Measurements from ENCODE around the gene KLHDC8A.
A peak's percentile ranks its signal among the peaks of the same experiment; 100 is the strongest.

KLHDC8A gene

DNA sequence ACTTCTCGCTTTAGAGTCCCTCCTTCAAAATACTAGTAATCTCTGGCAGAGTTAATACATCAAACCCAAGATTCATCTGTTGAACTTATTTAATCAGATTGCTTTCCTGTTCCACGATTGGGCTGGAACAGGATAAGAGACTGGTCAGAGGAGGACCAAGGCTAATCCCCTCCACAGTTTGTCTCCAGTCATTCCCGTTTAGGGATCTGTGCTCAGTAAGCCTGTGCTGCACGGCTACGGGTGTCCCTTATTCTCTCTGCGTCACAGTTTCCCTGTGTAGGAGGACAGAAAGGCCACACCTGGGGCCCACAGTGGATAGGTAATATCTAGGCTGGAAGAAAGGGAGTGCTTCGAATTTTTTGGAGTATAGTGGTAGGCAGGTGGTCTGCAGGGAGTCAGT, 18.7 kb downstream of the KLHDC8A start:
- Histone ChIP-seq H3K36me3 (ENCODE audit: control insufficient read depth in 2 of 2, insufficient read depth in 1 of 2, low read length in 2 of 2) (no peaks in the 10 kb centered on the region), H3K4me1 (ENCODE audit: control insufficient read depth, insufficient read depth, low read length) (0 out of 2 replicates have a peak, but pooled peaks cover 2% of the 10 kb centered on the region), H3K4me3 (ENCODE audit: low read depth, low read length) (no peak overlapping the region), H3K27ac (ENCODE audit: extremely low read depth, low read depth, low read length) (no peak overlapping the region), H3K9me3 (ENCODE audit: control insufficient read depth, insufficient read depth, low read depth, low read length) (no peaks in the 10 kb centered on the region)
- ChIA-PET POLR2A (no interaction called here), CTCF (interaction anchor here (1.9 to 6.0 kb wide), 5 partner anchors 11 to 185 kb away, joined by 6 to 80 read pairs (median 59); no protein-coding TSS in a partner anchor)
- no peak for TF ChIP-seq EGR2 (tag by site-specific recombination; IDR thresholded peaks at IDR 0.05; ENCODE audit: low read depth)
- no peak for TF ChIP-seq ZNF626 (tag by site-specific recombination; IDR thresholded peaks at IDR 0.05)
- TF ChIP-seq ZNF211 (tag by site-specific recombination; IDR thresholded peaks at IDR 0.05; ENCODE audit: low read depth) = no peak
- no peak for TF ChIP-seq ZNF664 (tag by site-specific recombination; IDR thresholded peaks at IDR 0.05)
- TF ChIP-seq ZNF544 (tag by site-specific recombination; IDR thresholded peaks at IDR 0.05) = no peak
- TF ChIP-seq GFI1B (tag by site-specific recombination; IDR thresholded peaks at IDR 0.05) = no peak
- TF ChIP-seq ZNF449 (tag by site-specific recombination; IDR thresholded peaks at IDR 0.05) = no peak

GRCh38 chr1:205337481-205337880, 19.2 kb downstream of the KLHDC8A start:
- Histone ChIP-seq H3K9me3 (ENCODE audit: control insufficient read depth, insufficient read depth, low read depth, low read length) (no peaks in the 10 kb centered on the region), H3K27ac (ENCODE audit: extremely low read depth, low read depth, low read length) (no peak overlapping the region), H3K36me3 (ENCODE audit: control insufficient read depth in 2 of 2, insufficient read depth in 1 of 2, low read length in 2 of 2) (no peaks in the 10 kb centered on the region), H3K4me3 (ENCODE audit: low read depth, low read length) (no peak overlapping the region), H3K4me1 (ENCODE audit: control insufficient read depth, insufficient read depth, low read length) (0 out of 2 replicates have a peak, but pooled peaks cover 2% of the 10 kb centered on the region)
- ChIA-PET CTCF (interaction anchor here (0.7 to 17.5 kb wide), 14 partner anchors 8 to 1037 kb away, joined by 3 to 669 read pairs (median 17); no protein-coding TSS in a partner anchor), POLR2A (no interaction called here)
- TF ChIP-seq ZNF140 (tag by site-specific recombination; IDR thresholded peaks at IDR 0.05) (no peak), ZNF768 (tag by site-specific recombination; IDR thresholded peaks at IDR 0.05) (no peak), MYNN (tag by site-specific recombination; IDR thresholded peaks at IDR 0.05; ENCODE audit: borderline replicate concordance) (0 out of 2 replicates have a peak, but pooled peaks have one; percentile 39), ZNF362 (tag by site-specific recombination; IDR thresholded peaks at IDR 0.05) (no peak), EGR2 (tag by site-specific recombination; IDR thresholded peaks at IDR 0.05; ENCODE audit: low read depth) (0 out of 2 replicates have a peak, but pooled peaks have one; percentile 7), ZNF394 (tag by site-specific recombination; IDR thresholded peaks at IDR 0.05; ENCODE audit: borderline replicate concordance) (no peak), ZNF223 (tag by site-specific recombination; IDR thresholded peaks at IDR 0.05) (no peak)
- TF ChIP-seq, protein P1, sequence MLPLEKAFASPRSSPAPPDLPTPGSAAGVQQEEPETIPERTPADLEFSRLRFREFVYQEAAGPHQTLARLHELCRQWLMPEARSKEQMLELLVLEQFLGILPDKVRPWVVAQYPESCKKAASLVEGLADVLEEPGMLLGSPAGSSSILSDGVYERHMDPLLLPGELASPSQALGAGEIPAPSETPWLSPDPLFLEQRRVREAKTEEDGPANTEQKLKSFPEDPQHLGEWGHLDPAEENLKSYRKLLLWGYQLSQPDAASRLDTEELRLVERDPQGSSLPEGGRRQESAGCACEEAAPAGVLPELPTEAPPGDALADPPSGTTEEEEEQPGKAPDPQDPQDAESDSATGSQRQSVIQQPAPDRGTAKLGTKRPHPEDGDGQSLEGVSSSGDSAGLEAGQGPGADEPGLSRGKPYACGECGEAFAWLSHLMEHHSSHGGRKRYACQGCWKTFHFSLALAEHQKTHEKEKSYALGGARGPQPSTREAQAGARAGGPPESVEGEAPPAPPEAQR (tag by site-specific recombination; IDR thresholded peaks at IDR 0.05) = no peak

GRCh38 chr1:205335692-205336091, 21.0 kb downstream of the KLHDC8A start:
- Histone ChIP-seq H3K9me3 (ENCODE audit: control insufficient read depth, insufficient read depth, low read depth, low read length) (no peaks in the 10 kb centered on the region), H3K27ac (ENCODE audit: extremely low read depth, low read depth, low read length) (no peak overlapping the region), H3K36me3 (ENCODE audit: control insufficient read depth in 2 of 2, insufficient read depth in 1 of 2, low read length in 2 of 2) (no peaks in the 10 kb centered on the region), H3K4me1 (ENCODE audit: control insufficient read depth, insufficient read depth, low read length) (0 out of 2 replicates have a peak, but pooled peaks cover 2% of the 10 kb centered on the region), H3K4me3 (ENCODE audit: low read depth, low read length) (no peak overlapping the region)
- CTCF ChIA-PET = interaction anchor here (0.5 to 17.5 kb wide), 56 partner anchors 8 to 1657 kb away, joined by 3 to 669 read pairs (median 5); partner anchors contain the start of genes KLHDC8A, LEMD1 and NUAK2
- POLR2A ChIA-PET = no interaction called here
- TF ChIP-seq ZNF10 (tag by site-specific recombination; IDR thresholded peaks at IDR 0.05) (peak; percentile 95), ZSCAN16 (tag by site-specific recombination; IDR thresholded peaks at IDR 0.05) (no peak), PRDM1 (tag by site-specific recombination; IDR thresholded peaks at IDR 0.05) (peak; percentile 34; the same call in 1 of the 2 replicates), ZNF292 (tag by site-specific recombination; IDR thresholded peaks at IDR 0.05; ENCODE audit: borderline replicate concordance, low read depth) (no peak), SCRT2 (tag by site-specific recombination; IDR thresholded peaks at IDR 0.05) (peak; percentile 22; the same call in 1 of the 2 replicates), WT1 (tag by site-specific recombination; IDR thresholded peaks at IDR 0.05) (peak; percentile 30; the same call in 1 of the 2 replicates), ZIC2 (tag by site-specific recombination; IDR thresholded peaks at IDR 0.05) (peak; percentile 74), ZNF2 (tag by site-specific recombination; IDR thresholded peaks at IDR 0.05) (0 out of 2 replicates have a peak, but pooled peaks have one; percentile 42), ZNF639 (tag by site-specific recombination; IDR thresholded peaks at IDR 0.05) (0 out of 2 replicates have a peak, but pooled peaks have one; percentile 17), IKZF3 (tag by site-specific recombination; IDR thresholded peaks at IDR 0.05) (peak; percentile 89)
- TF ChIP-seq, protein P2, sequence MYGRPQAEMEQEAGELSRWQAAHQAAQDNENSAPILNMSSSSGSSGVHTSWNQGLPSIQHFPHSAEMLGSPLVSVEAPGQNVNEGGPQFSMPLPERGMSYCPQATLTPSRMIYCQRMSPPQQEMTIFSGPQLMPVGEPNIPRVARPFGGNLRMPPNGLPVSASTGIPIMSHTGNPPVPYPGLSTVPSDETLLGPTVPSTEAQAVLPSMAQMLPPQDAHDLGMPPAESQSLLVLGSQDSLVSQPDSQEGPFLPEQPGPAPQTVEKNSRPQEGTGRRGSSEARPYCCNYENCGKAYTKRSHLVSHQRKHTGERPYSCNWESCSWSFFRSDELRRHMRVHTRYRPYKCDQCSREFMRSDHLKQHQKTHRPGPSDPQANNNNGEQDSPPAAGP (tag by site-specific recombination; IDR thresholded peaks at IDR 0.05) = 0 out of 2 replicates have a peak, but pooled peaks have one; percentile 24

Measured in HEK293 (cell line).